ENCODE data around the gene SIAH1. TPM values are rescaled to one million over a fixed set of nuclear protein-coding genes. Genes with fewer than 3 reads are reported as not detected.
A peak's percentile ranks its signal among the peaks of the same experiment; 100 is the strongest.

SIAH1 gene
- total and polyA plus RNA-seq, 10 of the 15 experiments (the other 5 are each of a cell fraction or from before 2014, with no cell fraction given) = 5.1 to 21.1 (median 13.9) TPM

DNA sequence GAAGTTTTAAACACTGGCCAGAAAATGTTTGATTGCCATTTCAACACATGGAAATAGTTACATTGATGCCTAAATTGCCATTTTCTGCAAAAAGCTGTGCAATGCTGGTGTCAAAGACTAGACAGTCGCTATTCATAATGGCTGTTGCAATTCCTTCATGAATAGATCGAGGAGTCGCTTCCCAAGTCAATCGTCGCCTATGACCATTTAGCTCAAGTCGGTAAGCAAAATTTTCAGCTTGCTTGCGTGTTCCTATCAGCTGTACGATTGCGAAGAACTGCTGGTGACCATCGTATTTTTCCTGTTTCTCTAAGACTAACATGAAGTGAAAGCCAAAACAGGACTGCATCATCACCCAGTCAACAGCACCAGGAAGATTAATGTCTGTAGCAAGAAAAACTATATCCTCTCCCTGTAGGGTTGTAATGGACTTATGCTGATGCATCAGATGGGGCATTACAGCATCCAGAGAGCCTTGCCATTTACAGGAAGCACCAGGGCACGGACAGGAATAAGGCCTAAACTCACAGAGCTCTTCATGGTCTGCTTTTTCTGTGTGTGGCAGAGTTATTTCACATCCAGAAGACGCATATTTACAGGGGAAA lies 23.6 kb downstream of the SIAH1 start:
- H3K27ac ChIP-seq (ENCODE audit: control insufficient read depth, insufficient read depth) = peak overlapping the region; percentile 33; the same call in 1 of the 2 replicates
- BruUV-seq (replicated peaks) = no TSS peak
- no peaks in the 10 kb centered on the region for H4K20me1 ChIP-seq (ENCODE audit: control insufficient read depth, insufficient read depth)
- FAIRE-seq = no peak
- no peak for ATAC-seq
- ChIA-PET RAD21 (ENCODE audit: unreplicated experiment) (interaction anchor here (1.1 to 2.3 kb wide), 5 partner anchors 25 to 262 kb away, joined by 3 to 12 read pairs (median 4); no protein-coding TSS in a partner anchor), SMC1A (ENCODE audit: uncharacterized antibody, unreplicated experiment) (interaction anchor here (0.7 to 2.7 kb wide), 11 partner anchors 12 to 267 kb away, joined by 3 to 9 read pairs (median 4); no protein-coding TSS in a partner anchor), CTCF (interaction anchor here (0.7 to 3.1 kb wide), 9 partner anchors 7 to 269 kb away, joined by 3 to 17 read pairs (median 4); no protein-coding TSS in a partner anchor), POLR2A (no interaction called here)
- no peaks in the 10 kb centered on the region for H3K9me3 ChIP-seq (replicated peaks; ENCODE audit: control insufficient read depth, insufficient read depth, low read length)
- H3K79me2 ChIP-seq (ENCODE audit: control insufficient read depth, insufficient read depth, low read length) = peaks cover 76% of the 10 kb centered on the region
- TF ChIP-seq, protein P1, sequence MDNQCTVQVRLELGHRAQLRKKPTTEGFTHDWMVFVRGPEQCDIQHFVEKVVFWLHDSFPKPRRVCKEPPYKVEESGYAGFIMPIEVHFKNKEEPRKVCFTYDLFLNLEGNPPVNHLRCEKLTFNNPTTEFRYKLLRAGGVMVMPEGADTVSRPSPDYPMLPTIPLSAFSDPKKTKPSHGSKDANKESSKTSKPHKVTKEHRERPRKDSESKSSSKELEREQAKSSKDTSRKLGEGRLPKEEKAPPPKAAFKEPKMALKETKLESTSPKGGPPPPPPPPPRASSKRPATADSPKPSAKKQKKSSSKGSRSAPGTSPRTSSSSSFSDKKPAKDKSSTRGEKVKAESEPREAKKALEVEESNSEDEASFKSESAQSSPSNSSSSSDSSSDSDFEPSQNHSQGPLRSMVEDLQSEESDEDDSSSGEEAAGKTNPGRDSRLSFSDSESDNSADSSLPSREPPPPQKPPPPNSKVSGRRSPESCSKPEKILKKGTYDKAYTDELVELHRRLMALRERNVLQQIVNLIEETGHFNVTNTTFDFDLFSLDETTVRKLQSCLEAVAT (IDR thresholded peaks at IDR 0.05) = peak; percentile 73
- TF ChIP-seq, protein P2, sequence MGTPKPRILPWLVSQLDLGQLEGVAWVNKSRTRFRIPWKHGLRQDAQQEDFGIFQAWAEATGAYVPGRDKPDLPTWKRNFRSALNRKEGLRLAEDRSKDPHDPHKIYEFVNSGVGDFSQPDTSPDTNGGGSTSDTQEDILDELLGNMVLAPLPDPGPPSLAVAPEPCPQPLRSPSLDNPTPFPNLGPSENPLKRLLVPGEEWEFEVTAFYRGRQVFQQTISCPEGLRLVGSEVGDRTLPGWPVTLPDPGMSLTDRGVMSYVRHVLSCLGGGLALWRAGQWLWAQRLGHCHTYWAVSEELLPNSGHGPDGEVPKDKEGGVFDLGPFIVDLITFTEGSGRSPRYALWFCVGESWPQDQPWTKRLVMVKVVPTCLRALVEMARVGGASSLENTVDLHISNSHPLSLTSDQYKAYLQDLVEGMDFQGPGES (IDR thresholded peaks at IDR 0.05) = no peak
- no peak overlapping the region for H3K9ac ChIP-seq (ENCODE audit: control insufficient read depth, insufficient read depth, low read length)
- intact Hi-C loops (cut with micrococcal nuclease; ENCODE audit: unreplicated experiment) (no loop called here), in situ Hi-C loops (cut with MboI) (no loop called here)
- no peak overlapping the region for H2AFZ ChIP-seq (ENCODE audit: control insufficient read depth, low read depth, low read length)
- no peak for DNase-seq (ENCODE audit: low read depth, low spot score)
- WGBS (ENCODE audit: insufficient coverage, insufficient replicate concordance, low lambda C conversion rate, missing lambda C conversion rate) = 99% methylated on average over 12 of the region's 12 CpGs
- no peak overlapping the region for H3K4me2 ChIP-seq (ENCODE audit: control insufficient read depth, insufficient read depth)
- H3K27me3 ChIP-seq (replicated peaks in 1 of 2; ENCODE audit: control insufficient read depth in 2 of 2, insufficient read depth in 2 of 2, low read length in 1 of 2) = no peaks in the 10 kb centered on the region
- peaks cover 5% of the 10 kb centered on the region for H3K4me1 ChIP-seq (ENCODE audit: control insufficient read depth, insufficient read depth, low read length)
- H3K4me3 ChIP-seq = no peak overlapping the region
- H3K36me3 ChIP-seq (ENCODE audit: control insufficient read depth in 2 of 2, insufficient read depth in 2 of 2, low read length in 1 of 2) = peaks cover 3 to 9% of the 10 kb centered on the region in 2 experiments; a peak in 3 of 4 replicates

Measured in GM12878 (cell line).